Neural cell (in vitro differentiated cells): ENCODE results near the gene PID1. TPM values are rescaled to one million over a fixed set of nuclear protein-coding genes. Genes with fewer than 3 reads are reported as not detected.

Experiments used
- H2AFZ ChIP-seq: fragments of 200-600, 300-800 bp; sonication (generic), shearing (Covaris generic); 2 replicates; pipeline ENCODE4 v1.6.0; 2014; ENCODE audit warnings: low read depth, mild to moderate bottlenecking, antibody characterized with exemption, low read length, moderate library complexity
- H3F3A ChIP-seq: fragments of 200-600 bp; shearing (Covaris generic); 2 replicates; pipeline ENCODE4 v1.6.1; 2016; ENCODE audit warnings: mild to moderate bottlenecking, moderate library complexity, mixed read lengths, antibody characterized with exemption, low read length; ENCODE audit not compliant: insufficient read depth, poor library complexity, severe bottlenecking
- H3K27ac ChIP-seq: fragments of 200-600, 300-800 bp; sonication (generic), shearing (Covaris generic); 2 replicates; pipeline ENCODE4 v1.5.1; 2014; ENCODE audit warnings: mild to moderate bottlenecking, low read length, moderate library complexity
- H3K27me3 ChIP-seq: fragments of 300-800, 200-600 bp; sonication (generic), shearing (Covaris generic); 2 replicates; pipeline ENCODE4 v1.6.0; 2014; ENCODE audit warnings: mild to moderate bottlenecking, low read depth, low read length, moderate library complexity; ENCODE audit not compliant: insufficient read depth
- H3K36me3 ChIP-seq: fragments of 300-800, 200-600 bp; sonication (generic), shearing (Covaris generic); 2 replicates; pipeline ENCODE4 v1.5.1; 2014; ENCODE audit warnings: mild to moderate bottlenecking, antibody characterized with exemption, low read length, moderate library complexity; ENCODE audit not compliant: insufficient read depth
- H3K4me2 ChIP-seq: fragments of 300-800, 200-600 bp; sonication (generic), shearing (Covaris generic); 2 replicates; pipeline ENCODE4 v1.6.0; 2014; ENCODE audit warnings: mild to moderate bottlenecking, low read length
- H3K4me3 ChIP-seq: fragments of 300-800, 200-600 bp; sonication (generic), shearing (Covaris generic); 2 replicates; pipeline ENCODE4 v1.5.1; 2014; ENCODE audit warnings: mild to moderate bottlenecking, low read length, moderate library complexity
- H3K79me2 ChIP-seq: fragments of 200-600 bp; shearing (Covaris generic); replicated peaks from 2 replicates; pipeline ENCODE4 v1.6.0; 2014; ENCODE audit warnings: mild to moderate bottlenecking, low read length, moderate library complexity; ENCODE audit not compliant: insufficient read depth
- H3K9ac ChIP-seq: fragments of 300-800, 200-600 bp; sonication (generic), shearing (Covaris generic); 2 replicates; pipeline ENCODE4 v1.6.1; 2016; ENCODE audit warnings: mild to moderate bottlenecking, low read length, mixed read lengths
- H3K9me2 ChIP-seq: fragments of 200-600 bp; shearing (Covaris generic); 2 replicates; pipeline ENCODE4 v1.6.1; 2016; ENCODE audit warnings: mild to moderate bottlenecking, low read length, mixed read lengths; ENCODE audit not compliant: insufficient read depth
- H3K9me3 ChIP-seq: fragments of 200-600, 300-800 bp; sonication (generic), shearing (Covaris generic); 2 replicates; pipeline ENCODE4 v1.6.1; 2016; ENCODE audit warnings: mild to moderate bottlenecking, mixed run types, low read length, moderate library complexity, mixed read lengths
- H4K20me1 ChIP-seq: fragments of 200-600 bp; shearing (Covaris generic); 2 replicates; pipeline ENCODE4 v1.6.1; 2016; ENCODE audit warnings: mild to moderate bottlenecking, mixed run types; ENCODE audit not compliant: insufficient read depth
- EP300 ChIP-seq: fragments of 450-650 bp; conservative IDR thresholded peaks from 2 replicates; pipeline ENCODE4 v1.6.1; 2014; ENCODE audit warnings: antibody characterized with exemption, mild to moderate bottlenecking, moderate library complexity; ENCODE audit not compliant: poor library complexity, severe bottlenecking
- EZH2 ChIP-seq: fragments of 200-600, 300-800 bp; shearing (Covaris generic), sonication (generic); IDR thresholded peaks from 2 replicates; pipeline ENCODE4 v1.6.1; 2014; ENCODE audit warnings: antibody characterized with exemption, low read length, borderline replicate concordance, mild to moderate bottlenecking; ENCODE audit not compliant: insufficient read depth, poor library complexity, severe bottlenecking
- MXI1 ChIP-seq: fragments of 450-650 bp; conservative IDR thresholded peaks from 2 replicates; pipeline ENCODE4 v1.6.1; 2014; ENCODE audit warnings: antibody characterized with exemption, mild to moderate bottlenecking; ENCODE audit not compliant: poor library complexity, severe bottlenecking
- POLR2AphosphoS5 ChIP-seq: IDR thresholded peaks from 2 replicates; pipeline ENCODE4 v1.6.1; 2012
- RAD21 ChIP-seq: fragments of 450-650 bp; conservative IDR thresholded peaks from 2 replicates; pipeline ENCODE4 v1.6.1; 2014; ENCODE audit warnings: antibody characterized with exemption, mild to moderate bottlenecking, moderate library complexity
- SMC3 ChIP-seq: fragments of 450-650 bp; conservative IDR thresholded peaks from 2 replicates; pipeline ENCODE4 v1.6.1; 2014; ENCODE audit warnings: antibody characterized with exemption, mild to moderate bottlenecking, moderate library complexity; ENCODE audit not compliant: poor library complexity
- TAF1 ChIP-seq: IDR thresholded peaks from 2 replicates; pipeline ENCODE4 v1.6.1; 2012; ENCODE audit warnings: low read depth
- polyA plus RNA-seq: library from polyadenylated mRNA; depleted of rRNA; stranded (reverse); fragments of >200 nt; gene quantifications from 2 replicates; pipeline ENCODE4 v1.2.3, GENCODE V29; 2014
- TF ChIP-seq, protein P1 (sequence below): fragments of 450-650 bp; IDR thresholded peaks from 2 replicates; pipeline ENCODE4 v1.5.1; 2014; ENCODE audit warnings: antibody characterized with exemption, mild to moderate bottlenecking, moderate library complexity; ENCODE audit not compliant: poor library complexity, severe bottlenecking
- TF ChIP-seq, protein P2 (sequence below): IDR thresholded peaks from 2 replicates; pipeline ENCODE4 v1.6.1; 2012; ENCODE audit warnings: borderline replicate concordance

PID1 gene
- polyA plus RNA-seq, 1 donor from 2014 or later: 11.0 TPM

DNA sequence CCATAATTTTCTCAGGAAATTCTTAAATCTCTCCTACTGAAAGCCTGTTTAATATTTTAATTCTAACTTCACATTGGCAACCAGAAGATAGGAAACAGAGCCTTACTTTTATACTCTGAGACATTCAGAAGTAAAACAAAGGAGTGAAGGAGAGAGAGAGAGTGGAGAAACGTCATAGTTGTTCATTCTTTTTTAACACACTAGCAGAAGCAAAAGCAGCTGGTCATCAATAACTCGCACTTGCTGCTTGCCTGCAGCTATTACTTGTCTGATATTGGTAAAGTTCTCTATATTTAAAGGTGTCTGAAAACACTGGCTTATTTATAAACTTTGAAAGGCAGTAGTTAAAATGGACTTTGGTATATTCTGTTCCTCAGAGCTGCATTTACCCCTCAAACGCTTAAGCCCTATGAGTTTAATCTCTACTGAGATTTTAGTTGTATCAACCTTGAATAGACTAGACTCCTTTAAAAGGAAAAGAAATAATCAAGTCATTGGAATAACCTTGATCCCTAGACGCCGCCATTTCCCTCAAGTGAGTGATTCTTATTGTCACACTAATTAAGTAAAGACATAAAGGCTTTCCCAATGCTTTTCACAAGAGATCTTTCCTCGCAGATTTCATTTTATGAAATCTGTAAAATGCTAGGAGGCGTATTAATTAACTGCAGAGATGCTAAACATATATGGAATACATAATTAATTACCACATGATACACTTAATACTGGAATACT lies 182.0 kb downstream of the PID1 start:
- no peak for TF ChIP-seq EZH2
- TF ChIP-seq RAD21: no peak
- TF ChIP-seq, protein P1, sequence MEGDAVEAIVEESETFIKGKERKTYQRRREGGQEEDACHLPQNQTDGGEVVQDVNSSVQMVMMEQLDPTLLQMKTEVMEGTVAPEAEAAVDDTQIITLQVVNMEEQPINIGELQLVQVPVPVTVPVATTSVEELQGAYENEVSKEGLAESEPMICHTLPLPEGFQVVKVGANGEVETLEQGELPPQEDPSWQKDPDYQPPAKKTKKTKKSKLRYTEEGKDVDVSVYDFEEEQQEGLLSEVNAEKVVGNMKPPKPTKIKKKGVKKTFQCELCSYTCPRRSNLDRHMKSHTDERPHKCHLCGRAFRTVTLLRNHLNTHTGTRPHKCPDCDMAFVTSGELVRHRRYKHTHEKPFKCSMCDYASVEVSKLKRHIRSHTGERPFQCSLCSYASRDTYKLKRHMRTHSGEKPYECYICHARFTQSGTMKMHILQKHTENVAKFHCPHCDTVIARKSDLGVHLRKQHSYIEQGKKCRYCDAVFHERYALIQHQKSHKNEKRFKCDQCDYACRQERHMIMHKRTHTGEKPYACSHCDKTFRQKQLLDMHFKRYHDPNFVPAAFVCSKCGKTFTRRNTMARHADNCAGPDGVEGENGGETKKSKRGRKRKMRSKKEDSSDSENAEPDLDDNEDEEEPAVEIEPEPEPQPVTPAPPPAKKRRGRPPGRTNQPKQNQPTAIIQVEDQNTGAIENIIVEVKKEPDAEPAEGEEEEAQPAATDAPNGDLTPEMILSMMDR: no peak
- TF ChIP-seq SMC3: no peak
- no peak for TF ChIP-seq MXI1
- TF ChIP-seq, protein P2, sequence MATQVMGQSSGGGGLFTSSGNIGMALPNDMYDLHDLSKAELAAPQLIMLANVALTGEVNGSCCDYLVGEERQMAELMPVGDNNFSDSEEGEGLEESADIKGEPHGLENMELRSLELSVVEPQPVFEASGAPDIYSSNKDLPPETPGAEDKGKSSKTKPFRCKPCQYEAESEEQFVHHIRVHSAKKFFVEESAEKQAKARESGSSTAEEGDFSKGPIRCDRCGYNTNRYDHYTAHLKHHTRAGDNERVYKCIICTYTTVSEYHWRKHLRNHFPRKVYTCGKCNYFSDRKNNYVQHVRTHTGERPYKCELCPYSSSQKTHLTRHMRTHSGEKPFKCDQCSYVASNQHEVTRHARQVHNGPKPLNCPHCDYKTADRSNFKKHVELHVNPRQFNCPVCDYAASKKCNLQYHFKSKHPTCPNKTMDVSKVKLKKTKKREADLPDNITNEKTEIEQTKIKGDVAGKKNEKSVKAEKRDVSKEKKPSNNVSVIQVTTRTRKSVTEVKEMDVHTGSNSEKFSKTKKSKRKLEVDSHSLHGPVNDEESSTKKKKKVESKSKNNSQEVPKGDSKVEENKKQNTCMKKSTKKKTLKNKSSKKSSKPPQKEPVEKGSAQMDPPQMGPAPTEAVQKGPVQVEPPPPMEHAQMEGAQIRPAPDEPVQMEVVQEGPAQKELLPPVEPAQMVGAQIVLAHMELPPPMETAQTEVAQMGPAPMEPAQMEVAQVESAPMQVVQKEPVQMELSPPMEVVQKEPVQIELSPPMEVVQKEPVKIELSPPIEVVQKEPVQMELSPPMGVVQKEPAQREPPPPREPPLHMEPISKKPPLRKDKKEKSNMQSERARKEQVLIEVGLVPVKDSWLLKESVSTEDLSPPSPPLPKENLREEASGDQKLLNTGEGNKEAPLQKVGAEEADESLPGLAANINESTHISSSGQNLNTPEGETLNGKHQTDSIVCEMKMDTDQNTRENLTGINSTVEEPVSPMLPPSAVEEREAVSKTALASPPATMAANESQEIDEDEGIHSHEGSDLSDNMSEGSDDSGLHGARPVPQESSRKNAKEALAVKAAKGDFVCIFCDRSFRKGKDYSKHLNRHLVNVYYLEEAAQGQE: no peak
- TF ChIP-seq TAF1: no peak
- TF ChIP-seq EP300: no peak
- no peak for TF ChIP-seq POLR2AphosphoS5
- H3K27me3 ChIP-seq: no peaks in the 10 kb centered on the region
- no peaks in the 10 kb centered on the region for H3K36me3 ChIP-seq
- H3K9ac ChIP-seq: no peak overlapping the region
- H4K20me1 ChIP-seq: no peaks in the 10 kb centered on the region
- peak overlapping the region; percentile 31 for H3K27ac ChIP-seq
- H2AFZ ChIP-seq: no peak overlapping the region
- no peak overlapping the region for H3K4me3 ChIP-seq
- no peaks in the 10 kb centered on the region for H3K79me2 ChIP-seq
- H3K9me3 ChIP-seq: no peaks in the 10 kb centered on the region
- H3F3A ChIP-seq: no peaks in the 10 kb centered on the region
- H3K4me2 ChIP-seq: no peak overlapping the region
- no peaks in the 10 kb centered on the region for H3K9me2 ChIP-seq

DNA sequence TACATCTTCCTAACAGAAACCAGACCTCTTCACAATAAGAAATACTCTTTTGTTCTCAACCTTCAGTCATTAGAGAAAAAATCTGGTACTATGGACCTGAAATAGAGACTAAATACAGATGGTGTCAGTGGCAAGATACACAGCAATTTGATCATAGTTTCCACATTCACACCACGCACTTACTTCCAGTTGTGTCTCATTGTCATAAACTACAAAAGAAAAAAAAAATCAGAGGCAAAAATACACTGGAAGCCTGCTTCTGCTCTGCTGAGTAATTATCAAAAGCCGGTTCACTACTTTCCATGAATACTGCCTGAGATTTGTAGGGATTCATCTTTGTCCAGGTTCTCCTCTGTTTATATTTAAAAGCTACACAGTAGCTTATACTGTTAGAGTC lies 182.6 kb downstream of the PID1 start:
- no peaks in the 10 kb centered on the region for H3K9me2 ChIP-seq
- H4K20me1 ChIP-seq: no peaks in the 10 kb centered on the region
- H3K9me3 ChIP-seq: no peaks in the 10 kb centered on the region
- no peak overlapping the region for H3K27ac ChIP-seq
- H3K9ac ChIP-seq: no peak overlapping the region
- no peak overlapping the region for H3K4me2 ChIP-seq
- TF ChIP-seq, protein P1: no peak
- TF ChIP-seq SMC3 (no peak), EZH2 (no peak), TAF1 (no peak)
- TF ChIP-seq, protein P2: no peak
- H3K79me2 ChIP-seq: no peaks in the 10 kb centered on the region
- no peaks in the 10 kb centered on the region for H3F3A ChIP-seq
- no peak overlapping the region for H2AFZ ChIP-seq
- H3K36me3 ChIP-seq: no peaks in the 10 kb centered on the region
- H3K27me3 ChIP-seq: no peaks in the 10 kb centered on the region
- H3K4me3 ChIP-seq: no peak overlapping the region
